Measurements from ENCODE around the gene GNAS.

GRCh38 chr20:58835231-58835630, 17.3 kb upstream of the GNAS start:
- no peak for TF ChIP-seq CTCF (conservative IDR thresholded peaks at IDR 0.05; ENCODE audit: low read length)
- no peak for TF ChIP-seq EZH2phosphoT487 (IDR thresholded peaks at IDR 0.05; ENCODE audit: borderline replicate concordance, low read depth, low read length)

Measured in OCI-LY7 (cell line).